ENCODE data around the gene JAKMIP3. TPM values are rescaled to one million over a fixed set of nuclear protein-coding genes. Genes with fewer than 3 reads are reported as not detected.

Gene JAKMIP3
- total RNA-seq, 3 donors from 2014 or later, result 0.16 to 1.3 (median 0.98) TPM

GRCh38 chr10:132097609-132098377 lies 32.0 kb downstream of the JAKMIP3 start:
- no peak for DNase-seq (ENCODE audit: low spot score in 2 of 2)
- Histone ChIP-seq H3K9me3 (no peaks in the 10 kb centered on the region), H3K27me3 (no peaks in the 10 kb centered on the region), H3K36me3 (no peaks in the 10 kb centered on the region), H3K4me1 (no peaks in the 10 kb centered on the region), H3K27ac (no peak overlapping the region), H3K4me3 (no peak overlapping the region)
- TF ChIP-seq CTCF (IDR thresholded peaks at IDR 0.05) (no peak), POLR2A (IDR thresholded peaks at IDR 0.05) (no peak)
- intact Hi-C loops (cut with DNase I; ENCODE audit: low total_unique reads), result no loop called here

- Histone ChIP-seq H3K9me3 (no peaks in the 10 kb centered on the region), H3K4me3 (no peak overlapping the region), H3K36me3 (no peaks in the 10 kb centered on the region), H3K27ac (no peak overlapping the region), H3K4me1 (no peaks in the 10 kb centered on the region), H3K27me3 (no peaks in the 10 kb centered on the region)
- DNase-seq (ENCODE audit: low spot score in 2 of 2), result no peak
- intact Hi-C loops (cut with DNase I; ENCODE audit: low total_unique reads), result no loop called here
- no peak for TF ChIP-seq CTCF (IDR thresholded peaks at IDR 0.05)
- TF ChIP-seq POLR2AphosphoS5 (IDR thresholded peaks at IDR 0.05), result no peak
- no peak for TF ChIP-seq POLR2A (IDR thresholded peaks at IDR 0.05)
These were observed 33.0 kb downstream of the JAKMIP3 start for GRCh38 chr10:132098539-132099388.

DNA sequence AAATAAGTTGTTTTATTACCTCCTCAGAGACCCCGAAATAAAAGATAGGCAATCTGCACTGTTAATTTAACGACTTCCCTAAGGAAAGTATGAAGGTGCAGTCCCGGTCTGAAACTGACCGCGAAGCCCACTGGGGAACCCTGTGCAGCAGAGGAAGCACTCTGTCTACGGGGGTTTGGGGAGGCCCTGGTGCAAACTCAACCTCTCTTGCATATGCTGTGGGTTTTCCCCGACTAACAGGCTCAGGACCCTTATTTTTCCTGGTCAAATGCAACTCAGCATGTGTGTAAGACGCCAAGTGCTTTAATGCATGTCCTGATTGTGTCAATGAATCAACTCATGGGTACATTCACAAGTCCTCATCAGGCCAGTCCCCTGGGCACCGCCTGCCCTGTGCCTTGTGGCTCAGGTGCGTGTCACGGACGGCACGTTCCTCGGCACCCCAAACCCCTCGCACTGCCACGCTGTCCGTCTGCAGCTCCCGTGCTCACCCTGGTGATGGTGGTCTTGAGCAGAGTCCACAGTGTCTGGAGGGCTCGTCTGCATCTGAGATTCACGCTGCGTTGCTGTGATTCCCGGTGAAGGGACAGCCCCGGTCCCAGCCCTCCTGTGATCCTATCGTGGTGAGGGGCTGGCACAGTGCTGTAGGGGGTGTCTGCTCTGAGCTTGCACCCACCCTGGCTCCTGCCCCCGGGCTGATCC lies 33.8 kb downstream of the JAKMIP3 start:
- no peaks in the 10 kb centered on the region for H3K36me3 ChIP-seq
- H3K27ac ChIP-seq, result no peak overlapping the region
- H3K27me3 ChIP-seq, result no peaks in the 10 kb centered on the region
- no peak overlapping the region for H3K4me3 ChIP-seq
- H3K9me3 ChIP-seq, result no peaks in the 10 kb centered on the region
- DNase-seq (ENCODE audit: low spot score in 2 of 2), result no peak
- TF ChIP-seq CTCF (IDR thresholded peaks at IDR 0.05) (no peak), POLR2AphosphoS5 (IDR thresholded peaks at IDR 0.05) (no peak), POLR2A (IDR thresholded peaks at IDR 0.05) (no peak)
- no peaks in the 10 kb centered on the region for H3K4me1 ChIP-seq
- intact Hi-C loops (cut with DNase I; ENCODE audit: low total_unique reads), result no loop called here

GRCh38 chr10:132100091-132100481 lies 34.3 kb downstream of the JAKMIP3 start:
- intact Hi-C loops (cut with DNase I; ENCODE audit: low total_unique reads), result no loop called here

GRCh38 chr10:132100556-132101349 lies 35.0 kb downstream of the JAKMIP3 start:
- intact Hi-C loops (cut with DNase I; ENCODE audit: low total_unique reads), result no loop called here
- Histone ChIP-seq H3K4me3 (no peak overlapping the region), H3K9me3 (no peaks in the 10 kb centered on the region), H3K4me1 (no peaks in the 10 kb centered on the region), H3K27me3 (no peaks in the 10 kb centered on the region), H3K27ac (no peak overlapping the region), H3K36me3 (no peaks in the 10 kb centered on the region)
- DNase-seq (ENCODE audit: low spot score in 2 of 2), result peak; percentile 7 to 27
- TF ChIP-seq POLR2AphosphoS5 (IDR thresholded peaks at IDR 0.05) (no peak), CTCF (IDR thresholded peaks at IDR 0.05) (no peak), POLR2A (IDR thresholded peaks at IDR 0.05) (no peak)

More at GRCh38 chr10:132100091-132100481, 34.3 kb downstream of the JAKMIP3 start:
- DNase-seq (ENCODE audit: low spot score in 2 of 2), result no peak
- H3K36me3 ChIP-seq, result no peaks in the 10 kb centered on the region
- H3K4me3 ChIP-seq, result no peak overlapping the region
- H3K4me1 ChIP-seq, result no peaks in the 10 kb centered on the region
- H3K27me3 ChIP-seq, result no peaks in the 10 kb centered on the region
- H3K27ac ChIP-seq, result no peak overlapping the region
- TF ChIP-seq POLR2A (IDR thresholded peaks at IDR 0.05), result no peak
- H3K9me3 ChIP-seq, result no peaks in the 10 kb centered on the region

Data from breast epithelium (tissue), 4 donors.